OCI-LY3 (cell line): ENCODE data around the gene ATG3.

Experiments
- H2AFZ ChIP-seq: fragments of 200-600, 300-600 bp; shearing (Covaris generic); 2 replicates; pipeline ENCODE4 v1.6.0; 2014; ENCODE audit warnings: antibody characterized with exemption, low read depth, low read length
- H3K27ac ChIP-seq: fragments of 200-600, 300-600 bp; sonication (generic); 2 replicates; pipeline ENCODE4 v1.5.1; 2014; ENCODE audit warnings: mild to moderate bottlenecking, low read length, moderate library complexity, mixed read lengths
- H3K27me3 ChIP-seq: fragments of 200-600, 300-600 bp; sonication (generic); 2 replicates; pipeline ENCODE4 v1.6.1; 2014; ENCODE audit warnings: low read depth, low read length, mixed read lengths
- H3K36me3 ChIP-seq: fragments of 200-600, 300-600 bp; sonication (generic); replicated peaks from 2 replicates; pipeline ENCODE3; 2014; ENCODE audit warnings: low read depth, low read length, mixed read lengths
- H3K4me1 ChIP-seq: fragments of 300-600, 200-600 bp; sonication (generic); 2 replicates; pipeline ENCODE4 v1.6.1; 2014; ENCODE audit warnings: low read length, mixed read lengths
- H3K4me2 ChIP-seq: fragments of 200-600, 300-600 bp; sonication (generic); 2 replicates; pipeline ENCODE4 v1.6.1; 2014; ENCODE audit warnings: low read length, mixed read lengths
- H3K4me3 ChIP-seq: fragments of 300-600, 200-600 bp; sonication (generic); 2 replicates; pipeline ENCODE4 v1.5.1; 2014; ENCODE audit warnings: antibody characterized with exemption, mild to moderate bottlenecking, low read length, moderate library complexity
- H3K79me2 ChIP-seq: fragments of 300-600, 200-600 bp; shearing (Covaris generic); 2 replicates; pipeline ENCODE4 v1.6.1; 2014; ENCODE audit warnings: mild to moderate bottlenecking, low read length, mixed read lengths
- H3K9ac ChIP-seq: fragments of 300-600, 200-600 bp; shearing (Covaris generic); 2 replicates; pipeline ENCODE4 v1.6.0; 2014; ENCODE audit warnings: mild to moderate bottlenecking, low read length, moderate library complexity
- H3K9me3 ChIP-seq: fragments of 200-600, 300-600 bp; shearing (Covaris generic); 2 replicates; pipeline ENCODE4 v1.6.1; 2014; ENCODE audit warnings: low read length, mixed read lengths; ENCODE audit not compliant: insufficient read depth
- H4K20me1 ChIP-seq: fragments of 200-600, 300-600 bp; sonication (generic); 2 replicates; pipeline ENCODE4 v1.6.1; 2016; ENCODE audit warnings: low read length, mixed read lengths; ENCODE audit not compliant: insufficient read depth
- CTCF ChIP-seq: fragments of 200-600, 300-600 bp; sonication (generic); IDR thresholded peaks from 2 replicates; pipeline ENCODE4 v1.5.1; 2014; ENCODE audit warnings: antibody characterized with exemption, low read length, low read depth
- EZH2phosphoT487 ChIP-seq: fragments of 200-600 bp; shearing (Covaris generic); IDR thresholded peaks from 2 replicates; pipeline ENCODE4 v1.6.1; 2018; ENCODE audit warnings: antibody characterized with exemption, mixed run types, low read depth

ATG3 gene

DNA sequence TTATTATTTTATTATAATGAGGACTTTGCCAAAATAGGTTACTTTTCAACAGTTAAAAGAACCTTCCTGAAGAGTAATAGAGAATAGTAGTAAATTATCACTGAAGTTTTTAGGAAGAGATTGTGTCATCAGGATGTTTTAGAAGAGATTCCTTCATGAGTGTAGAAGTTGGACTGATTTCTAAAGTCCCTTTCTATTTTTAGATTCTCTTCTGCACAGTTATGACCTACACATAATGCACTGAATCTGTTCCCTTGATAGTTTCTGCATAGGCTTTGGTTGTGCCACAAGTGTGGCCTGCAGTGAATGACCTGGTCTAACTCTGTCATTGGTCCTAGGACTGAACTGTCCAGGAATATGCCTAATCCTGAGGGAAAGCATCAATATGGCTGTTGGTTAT, 24.0 kb upstream of the ATG3 start:
- Histone ChIP-seq H4K20me1 (no peaks in the 10 kb centered on the region), H3K9me3 (no peaks in the 10 kb centered on the region), H3K79me2 (no peaks in the 10 kb centered on the region), H3K4me1 (peaks cover 41% of the 10 kb centered on the region), H2AFZ (no peak overlapping the region), H3K27me3 (no peaks in the 10 kb centered on the region), H3K9ac (no peak overlapping the region), H3K27ac (no peak overlapping the region), H3K4me2 (no peak overlapping the region), H3K4me3 (no peak overlapping the region), H3K36me3 (peaks cover 36% of the 10 kb centered on the region)
- TF ChIP-seq EZH2phosphoT487 (no peak), CTCF (no peak)

GRCh38 chr3:112583105-112583504, 21.3 kb upstream of the ATG3 start:
- H3K79me2 ChIP-seq, result no peaks in the 10 kb centered on the region
- no peak overlapping the region for H2AFZ ChIP-seq
- peak overlapping the region; percentile 15 for H3K9ac ChIP-seq
- H3K4me2 ChIP-seq, result peak overlapping the region; percentile 50
- H3K27ac ChIP-seq, result peak overlapping the region; percentile 60
- TF ChIP-seq CTCF, result no peak
- TF ChIP-seq EZH2phosphoT487, result no peak
- no peaks in the 10 kb centered on the region for H3K27me3 ChIP-seq
- peaks cover 49% of the 10 kb centered on the region for H3K36me3 ChIP-seq
- peak overlapping the region; percentile 6; the same call in 1 of the 2 replicates for H3K4me3 ChIP-seq
- no peaks in the 10 kb centered on the region for H4K20me1 ChIP-seq
- H3K4me1 ChIP-seq, result peaks cover 56% of the 10 kb centered on the region
- no peaks in the 10 kb centered on the region for H3K9me3 ChIP-seq

GRCh38 chr3:112582244-112582874, 20.6 kb upstream of the ATG3 start:
- H4K20me1 ChIP-seq, result no peaks in the 10 kb centered on the region
- H3K9ac ChIP-seq, result peak overlapping the region; percentile 15
- H3K4me3 ChIP-seq, result peak overlapping the region; percentile 6; the same call in 1 of the 2 replicates
- peak overlapping the region; percentile 60 for H3K27ac ChIP-seq
- TF ChIP-seq CTCF (peak; percentile 83), EZH2phosphoT487 (no peak)
- no peaks in the 10 kb centered on the region for H3K27me3 ChIP-seq
- no peak overlapping the region for H2AFZ ChIP-seq
- no peaks in the 10 kb centered on the region for H3K79me2 ChIP-seq
- H3K9me3 ChIP-seq, result no peaks in the 10 kb centered on the region
- peaks cover 52% of the 10 kb centered on the region for H3K4me1 ChIP-seq
- peak overlapping the region; percentile 50 for H3K4me2 ChIP-seq
- H3K36me3 ChIP-seq, result peaks cover 46% of the 10 kb centered on the region

- no peaks in the 10 kb centered on the region for H4K20me1 ChIP-seq
- TF ChIP-seq CTCF, result no peak
- no peak for TF ChIP-seq EZH2phosphoT487
- H3K9me3 ChIP-seq, result no peaks in the 10 kb centered on the region
- H3K36me3 ChIP-seq, result peaks cover 34% of the 10 kb centered on the region
- no peaks in the 10 kb centered on the region for H3K27me3 ChIP-seq
- H3K4me2 ChIP-seq, result peak overlapping the region; percentile 46
- peaks cover 47% of the 10 kb centered on the region for H3K4me1 ChIP-seq
- H3K79me2 ChIP-seq, result no peaks in the 10 kb centered on the region
- H3K9ac ChIP-seq, result no peak overlapping the region
- H3K4me3 ChIP-seq, result peak overlapping the region; percentile 12; the same call in 1 of the 2 replicates
- H2AFZ ChIP-seq, result no peak overlapping the region
- peak overlapping the region; percentile 53 for H3K27ac ChIP-seq
Measured at GRCh38 chr3:112579697-112580096, 17.9 kb upstream of the ATG3 start.
